Esophagus muscularis mucosa (tissue), 4 donors: Measurements from ENCODE around the gene LILRB3.

Source experiments
- EP300 ChIP-seq: sonication (generic); formaldehyde crosslinking; IDR thresholded peaks from one replicate; pipeline ENCODE4 v1.6.1; 2017; ENCODE audit warnings: antibody characterized with exemption
- POLR2A ChIP-seq: fragments of 450-650 bp; IDR thresholded peaks from one replicate; pipeline ENCODE4 v1.6.1; 2017; ENCODE audit warnings: antibody characterized with exemption, moderate library complexity, mild to moderate bottlenecking, low read depth
- POLR2AphosphoS5 ChIP-seq, 2 donors: sonication (generic); formaldehyde crosslinking; IDR thresholded peaks; one replicate each; pipeline ENCODE4 v1.6.1; 2017; ENCODE audit warnings: antibody characterized with exemption in 2 of 2
- TF ChIP-seq, protein P1 (sequence below), 3 experiments: fragments of 200-600 bp in 2 of 3; fragments of 450-650 bp in 1 of 3; sonication (generic) in 2 of 3; IDR thresholded peaks; one replicate each; pipeline ENCODE4 v1.5.1; 2017 to 2019; ENCODE audit warnings: antibody characterized with exemption in 3 of 3, mild to moderate bottlenecking in 2 of 3, moderate library complexity in 1 of 3

DNA sequence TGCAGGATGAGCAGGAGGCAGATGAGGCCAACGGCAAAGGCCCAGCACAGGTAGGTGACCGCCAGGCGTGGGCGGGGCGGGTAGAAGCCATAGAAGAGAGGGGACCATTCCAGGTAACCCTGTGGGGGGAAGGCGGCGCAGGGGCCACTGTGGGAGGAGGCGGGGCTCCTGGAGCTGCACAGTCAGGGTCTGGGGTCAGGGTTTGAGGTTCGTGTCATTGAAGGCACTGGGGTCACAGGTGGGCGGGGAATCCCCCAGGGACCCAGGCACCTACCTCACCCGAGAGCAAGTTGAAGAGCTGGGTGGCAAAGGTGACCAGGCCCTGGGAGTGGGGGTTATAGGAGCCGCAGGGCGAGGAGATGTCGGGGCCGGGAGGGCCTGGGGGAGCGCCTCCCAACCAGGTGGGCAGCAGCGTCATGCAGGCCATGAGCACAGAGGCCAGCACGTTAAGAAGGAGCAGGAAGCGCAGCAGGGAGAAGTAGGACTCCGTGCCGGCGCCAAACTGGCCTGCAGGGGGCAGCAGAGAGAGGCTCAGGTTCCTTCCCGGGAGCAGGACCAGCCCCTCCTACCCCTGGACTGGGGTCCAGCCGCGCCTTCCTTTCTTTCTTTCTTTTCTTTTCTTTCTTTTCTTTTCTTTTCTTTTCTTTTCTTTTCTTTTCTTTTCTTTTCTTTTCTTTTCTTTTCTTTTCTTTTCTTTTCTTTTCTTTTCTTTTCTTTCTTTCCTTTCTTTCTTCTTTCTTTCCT is 54.5 kb downstream of the LILRB3 start:
- TF ChIP-seq, protein P1, sequence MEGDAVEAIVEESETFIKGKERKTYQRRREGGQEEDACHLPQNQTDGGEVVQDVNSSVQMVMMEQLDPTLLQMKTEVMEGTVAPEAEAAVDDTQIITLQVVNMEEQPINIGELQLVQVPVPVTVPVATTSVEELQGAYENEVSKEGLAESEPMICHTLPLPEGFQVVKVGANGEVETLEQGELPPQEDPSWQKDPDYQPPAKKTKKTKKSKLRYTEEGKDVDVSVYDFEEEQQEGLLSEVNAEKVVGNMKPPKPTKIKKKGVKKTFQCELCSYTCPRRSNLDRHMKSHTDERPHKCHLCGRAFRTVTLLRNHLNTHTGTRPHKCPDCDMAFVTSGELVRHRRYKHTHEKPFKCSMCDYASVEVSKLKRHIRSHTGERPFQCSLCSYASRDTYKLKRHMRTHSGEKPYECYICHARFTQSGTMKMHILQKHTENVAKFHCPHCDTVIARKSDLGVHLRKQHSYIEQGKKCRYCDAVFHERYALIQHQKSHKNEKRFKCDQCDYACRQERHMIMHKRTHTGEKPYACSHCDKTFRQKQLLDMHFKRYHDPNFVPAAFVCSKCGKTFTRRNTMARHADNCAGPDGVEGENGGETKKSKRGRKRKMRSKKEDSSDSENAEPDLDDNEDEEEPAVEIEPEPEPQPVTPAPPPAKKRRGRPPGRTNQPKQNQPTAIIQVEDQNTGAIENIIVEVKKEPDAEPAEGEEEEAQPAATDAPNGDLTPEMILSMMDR (IDR thresholded peaks at IDR 0.05), result peak; percentile 79 to 89 (median 81)
- TF ChIP-seq POLR2A, result no peak
- no peak for TF ChIP-seq POLR2AphosphoS5 (IDR thresholded peaks at IDR 0.05)
- TF ChIP-seq EP300, result no peak
